Stimulated activated CD8-positive, alpha-beta memory T cell treated with anti-CD3 and anti-CD28 coated beads, Interleukin-12 subunit alpha, Interleukin-12 subunit beta, amount 100 ng/mL, for 1 hour (primary cell): ENCODE measurements around the gene TLX2.
"Not testable (repeated sequence)": the region's sequence is repeated elsewhere in the genome, so short reads cannot be mapped to it uniquely, and the experiment has no call there.

Experiments used
- DNase-seq: peaks from one replicate; pipeline ENCODE4 v3.0.0-alpha.2; 2020; ENCODE audit warnings: low read depth

Gene TLX2

GRCh38 chr2:74514368-74515270 is at the start of gene TLX2:
Gene TLX2 (plus strand): TSS chr2:74514450. CDS start chr2:74514807, 357 bp downstream.
- no peak for DNase-seq

- DNase-seq = not testable (repeated sequence)
Observed at GRCh38 chr2:74470742-74471141, 43.5 kb upstream of the TLX2 start.

GRCh38 chr2:74471332-74472065 is 42.8 kb upstream of the TLX2 start:
- DNase-seq = no peak

- peak; percentile 96 for DNase-seq
Observed at GRCh38 chr2:74472086-74472944, 41.9 kb upstream of the TLX2 start, which contains the start of gene MRPL53. Gene MRPL53 (minus strand): TSS chr2:74472680. CDS start chr2:74472660, 20 bp downstream.

- DNase-seq = no peak
Observed at GRCh38 chr2:74472945-74473258, 41.3 kb upstream of the TLX2 start.

GRCh38 chr2:74474481-74474880 is 39.8 kb upstream of the TLX2 start:
- DNase-seq = no peak

- no peak for DNase-seq
Observed at GRCh38 chr2:74474899-74475298, 39.4 kb upstream of the TLX2 start.

GRCh38 chr2:74481431-74481830 is 32.8 kb upstream of the TLX2 start:
- DNase-seq = no peak

- no peak for DNase-seq
Observed at GRCh38 chr2:74481961-74482800, 32.1 kb upstream of the TLX2 start.

GRCh38 chr2:74482801-74483674 is 31.2 kb upstream of the TLX2 start, which contains the start of the genes CCDC142 and TTC31:
Gene CCDC142 (minus strand): TSS chr2:74482998. CDS start chr2:74482837, 161 bp downstream.
Gene TTC31 (plus strand): TSS chr2:74483081. CDS start chr2:74483096, 15 bp downstream.
- DNase-seq = peak; percentile 86

GRCh38 chr2:74483675-74484164 is 30.5 kb upstream of the TLX2 start:
- not testable (repeated sequence) for DNase-seq

- no peak for DNase-seq
Observed at GRCh38 chr2:74486141-74486540, 28.1 kb upstream of the TLX2 start.

- no peak for DNase-seq
Observed at GRCh38 chr2:74488643-74489481, 25.4 kb upstream of the TLX2 start.

GRCh38 chr2:74489906-74490305 is 24.3 kb upstream of the TLX2 start:
- DNase-seq = no peak

- no peak for DNase-seq
Observed at GRCh38 chr2:74491648-74492544, 22.4 kb upstream of the TLX2 start.

GRCh38 chr2:74493546-74493945 is 20.7 kb upstream of the TLX2 start:
- no peak for DNase-seq

- DNase-seq = no peak
Observed at GRCh38 chr2:74495440-74495839, 18.8 kb upstream of the TLX2 start.
